ENCODE data around the gene CALML5. TPM values are rescaled to one million over a fixed set of nuclear protein-coding genes. Genes with fewer than 3 reads are reported as not detected.

The CALML5 gene
- total RNA-seq, 2 donors from 2014 or later = 0.46 to 10.5 TPM

DNA sequence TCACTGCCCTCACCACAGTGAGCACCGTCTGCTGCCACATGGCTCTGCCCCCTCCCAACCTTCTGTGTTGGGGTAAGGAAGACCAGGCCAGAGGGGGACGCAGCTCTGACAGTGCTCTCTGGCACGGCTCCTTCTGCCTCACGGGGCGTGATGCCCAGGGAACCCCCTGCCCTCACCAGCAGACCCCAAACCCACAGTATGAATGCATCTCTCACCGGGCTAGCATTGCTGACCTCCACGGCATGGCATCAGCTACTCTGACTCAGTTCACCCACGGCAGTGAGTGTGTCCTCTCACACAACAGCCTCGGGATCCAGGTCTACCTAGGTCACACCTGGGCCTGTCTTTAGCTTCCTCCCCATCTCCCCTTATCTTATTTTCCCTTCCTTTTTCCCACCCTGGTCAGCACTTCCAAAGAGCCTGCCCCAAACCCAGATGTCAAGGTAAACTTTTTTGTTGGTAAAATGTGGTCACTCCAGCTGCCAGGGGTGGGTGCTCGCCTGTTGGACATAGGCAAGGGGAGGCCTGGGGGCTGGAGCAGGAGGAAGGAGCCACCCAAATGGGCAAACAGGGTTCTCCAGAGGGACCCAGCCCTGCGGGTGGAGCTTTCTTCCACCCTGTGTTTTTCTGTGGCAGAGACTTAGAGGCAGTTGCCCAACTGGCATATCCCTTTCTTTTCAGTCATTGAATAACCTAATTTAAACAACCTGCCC lies 29.8 kb upstream of the CALML5 start:
- H3K27ac ChIP-seq = no peak overlapping the region

DNA sequence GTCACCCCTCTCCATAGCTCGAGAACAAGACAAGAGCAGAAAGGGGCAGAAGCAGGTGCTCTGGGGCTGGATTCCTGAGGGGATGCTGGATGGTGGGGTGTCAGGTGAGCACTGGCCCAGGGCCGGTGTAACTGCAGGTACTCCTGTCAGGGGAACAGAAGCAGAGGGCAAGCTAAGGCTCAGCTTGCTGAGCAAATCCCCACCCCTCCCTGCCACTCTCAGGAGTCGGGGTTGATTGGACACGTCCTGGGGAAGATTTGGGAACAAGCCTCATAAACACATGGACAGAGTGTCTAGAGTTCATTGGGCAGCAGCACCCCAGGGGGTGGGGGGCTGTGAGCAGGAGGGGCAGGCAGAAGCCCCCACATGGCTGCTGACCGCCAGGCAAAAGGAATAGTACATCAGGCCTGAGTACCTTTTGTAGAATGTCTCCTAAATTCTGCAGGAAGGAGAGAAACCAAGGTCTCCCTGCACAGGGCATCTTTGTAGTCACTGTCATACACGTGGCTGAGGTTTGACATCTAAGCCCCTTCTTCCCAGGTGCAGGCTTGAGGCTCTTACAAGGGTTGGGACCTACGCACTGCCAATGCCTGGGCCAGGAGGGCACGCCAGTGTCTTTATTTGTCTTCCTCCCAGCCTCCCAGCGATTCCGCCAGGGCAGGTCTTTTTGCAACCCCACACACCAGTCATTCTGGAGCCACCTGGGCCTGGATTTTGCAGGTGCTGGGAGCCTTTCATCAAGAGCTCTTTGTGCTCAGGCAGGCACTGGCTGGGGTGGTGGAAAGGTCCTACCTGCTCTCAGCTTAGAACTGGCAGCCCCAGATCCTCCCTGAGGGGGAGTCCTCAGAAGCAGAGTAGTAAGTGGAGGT lies 28.2 kb upstream of the CALML5 start:
- Histone ChIP-seq H3K27me3 (replicated peaks; ENCODE audit: insufficient read depth) (no peaks in the 10 kb centered on the region), H3K4me1 (replicated peaks) (no peaks in the 10 kb centered on the region), H3K9me3 (no peaks in the 10 kb centered on the region), H3K27ac (no peak overlapping the region), H3K4me3 (no peak overlapping the region), H3K36me3 (no peaks in the 10 kb centered on the region)
- 61% methylated on average over 10 of the region's 10 CpGs for WGBS
- intact Hi-C loops (cut with DNase I) = loop anchor here (5.0 kb wide), 1 partner anchor 95 kb away; no protein-coding TSS in a partner anchor
- no peak for TF ChIP-seq POLR2A (IDR thresholded peaks at IDR 0.05)
- TF ChIP-seq, protein P1, sequence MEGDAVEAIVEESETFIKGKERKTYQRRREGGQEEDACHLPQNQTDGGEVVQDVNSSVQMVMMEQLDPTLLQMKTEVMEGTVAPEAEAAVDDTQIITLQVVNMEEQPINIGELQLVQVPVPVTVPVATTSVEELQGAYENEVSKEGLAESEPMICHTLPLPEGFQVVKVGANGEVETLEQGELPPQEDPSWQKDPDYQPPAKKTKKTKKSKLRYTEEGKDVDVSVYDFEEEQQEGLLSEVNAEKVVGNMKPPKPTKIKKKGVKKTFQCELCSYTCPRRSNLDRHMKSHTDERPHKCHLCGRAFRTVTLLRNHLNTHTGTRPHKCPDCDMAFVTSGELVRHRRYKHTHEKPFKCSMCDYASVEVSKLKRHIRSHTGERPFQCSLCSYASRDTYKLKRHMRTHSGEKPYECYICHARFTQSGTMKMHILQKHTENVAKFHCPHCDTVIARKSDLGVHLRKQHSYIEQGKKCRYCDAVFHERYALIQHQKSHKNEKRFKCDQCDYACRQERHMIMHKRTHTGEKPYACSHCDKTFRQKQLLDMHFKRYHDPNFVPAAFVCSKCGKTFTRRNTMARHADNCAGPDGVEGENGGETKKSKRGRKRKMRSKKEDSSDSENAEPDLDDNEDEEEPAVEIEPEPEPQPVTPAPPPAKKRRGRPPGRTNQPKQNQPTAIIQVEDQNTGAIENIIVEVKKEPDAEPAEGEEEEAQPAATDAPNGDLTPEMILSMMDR (IDR thresholded peaks at IDR 0.05) = no peak
- no peak for TF ChIP-seq POLR2AphosphoS5 (IDR thresholded peaks at IDR 0.05)
- no peak for DNase-seq (ENCODE audit: low spot score)

More for the DNA sequence above, 29.8 kb upstream of the CALML5 start:
- intact Hi-C loops (cut with DNase I) = loop anchor here (5.0 kb wide), 1 partner anchor 93 kb away; no protein-coding TSS in a partner anchor
- DNase-seq (ENCODE audit: low spot score) = no peak
- H3K4me1 ChIP-seq (replicated peaks) = no peaks in the 10 kb centered on the region
- WGBS = 88% methylated on average over 11 of the region's 11 CpGs
- no peak overlapping the region for H3K4me3 ChIP-seq
- no peaks in the 10 kb centered on the region for H3K36me3 ChIP-seq
- H3K27me3 ChIP-seq (replicated peaks; ENCODE audit: insufficient read depth) = no peaks in the 10 kb centered on the region
- no peaks in the 10 kb centered on the region for H3K9me3 ChIP-seq
- TF ChIP-seq POLR2A (IDR thresholded peaks at IDR 0.05) (no peak), POLR2AphosphoS5 (IDR thresholded peaks at IDR 0.05) (no peak)
- TF ChIP-seq, protein P1 (IDR thresholded peaks at IDR 0.05) = no peak

DNA sequence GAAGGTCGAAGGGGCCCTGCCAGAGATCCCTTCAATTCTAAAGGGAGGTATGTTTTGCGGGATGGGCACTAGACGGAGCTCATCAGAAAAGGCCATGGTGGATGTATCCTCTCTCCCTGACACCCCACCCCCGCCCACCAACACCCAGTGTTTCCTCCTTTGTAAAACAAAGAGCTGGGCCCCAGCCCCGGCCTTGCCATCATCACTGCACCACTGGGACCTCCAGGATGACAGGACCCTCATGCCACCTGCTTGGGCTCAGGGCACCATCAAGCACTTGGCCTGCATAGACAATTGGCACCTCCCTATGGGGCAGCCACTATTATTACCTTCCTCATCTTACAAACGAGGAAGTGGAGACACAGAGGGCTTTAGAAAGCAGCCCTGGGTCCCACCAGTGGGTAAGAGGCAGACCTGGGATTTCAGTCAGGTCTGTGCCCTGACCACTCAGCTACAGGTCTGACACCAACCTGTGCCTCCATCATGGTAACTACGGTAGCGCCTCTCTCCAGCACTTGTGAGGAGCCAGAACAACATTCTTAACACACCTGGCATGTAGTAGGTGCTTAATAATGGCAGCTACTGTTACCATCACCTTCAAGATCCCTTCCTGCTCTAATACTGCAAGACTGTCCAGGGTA lies 27.4 kb upstream of the CALML5 start:
- WGBS = 84% methylated on average over 8 of the region's 8 CpGs
- Histone ChIP-seq H3K36me3 (no peaks in the 10 kb centered on the region), H3K4me3 (no peak overlapping the region), H3K4me1 (replicated peaks) (no peaks in the 10 kb centered on the region), H3K27ac (no peak overlapping the region), H3K27me3 (replicated peaks; ENCODE audit: insufficient read depth) (no peaks in the 10 kb centered on the region), H3K9me3 (no peaks in the 10 kb centered on the region)
- no peak for DNase-seq (ENCODE audit: low spot score)
- intact Hi-C loops (cut with DNase I) = loop anchor here (5.0 kb wide), 1 partner anchor 95 kb away; no protein-coding TSS in a partner anchor
- TF ChIP-seq, protein P1 (IDR thresholded peaks at IDR 0.05) = no peak
- TF ChIP-seq POLR2A (IDR thresholded peaks at IDR 0.05) (no peak), POLR2AphosphoS5 (IDR thresholded peaks at IDR 0.05) (no peak)

DNA sequence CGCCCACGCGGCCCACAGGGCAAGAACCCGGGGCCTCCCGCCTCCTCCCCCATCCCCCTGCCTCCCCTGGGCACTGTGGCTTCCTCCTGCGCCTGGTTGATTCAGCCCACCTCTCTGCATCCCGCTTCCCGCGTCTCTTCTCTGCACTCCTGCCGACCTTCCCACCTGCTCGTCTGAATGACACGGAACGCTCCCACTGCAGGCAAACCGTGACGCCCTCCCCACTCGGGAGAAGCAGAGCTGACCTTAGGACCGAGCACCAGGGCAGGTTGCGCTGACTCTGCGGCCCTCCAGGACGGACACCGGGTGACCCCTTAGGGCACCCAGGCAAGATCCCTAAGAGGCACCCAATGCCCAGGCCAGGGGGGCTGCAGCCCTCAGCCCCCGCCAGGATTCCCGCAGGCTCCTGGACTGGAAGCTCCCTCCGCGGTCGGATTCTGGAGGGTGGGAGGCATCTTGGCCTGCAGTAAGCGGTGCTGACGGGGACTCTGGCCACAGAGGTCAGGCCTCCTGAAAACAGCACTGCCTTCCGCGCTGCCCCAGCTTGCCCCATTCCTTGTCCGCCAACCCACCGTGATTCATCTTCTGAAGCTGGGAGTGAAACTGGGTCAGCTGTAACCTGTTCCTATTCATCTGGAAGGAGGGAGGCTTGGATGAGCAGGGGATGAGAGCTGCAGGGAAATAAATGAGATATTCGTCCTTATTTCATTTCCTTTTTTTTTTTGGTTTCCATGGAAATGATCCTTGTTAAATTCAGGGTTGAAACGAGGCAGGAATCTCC lies 26.4 kb upstream of the CALML5 start:
- Histone ChIP-seq H3K9me3 (no peaks in the 10 kb centered on the region), H3K27ac (no peak overlapping the region), H3K4me3 (no peak overlapping the region), H3K36me3 (no peaks in the 10 kb centered on the region), H3K4me1 (replicated peaks) (no peaks in the 10 kb centered on the region), H3K27me3 (replicated peaks; ENCODE audit: insufficient read depth) (no peaks in the 10 kb centered on the region)
- no peak for TF ChIP-seq POLR2A (IDR thresholded peaks at IDR 0.05)
- no peak for TF ChIP-seq POLR2AphosphoS5 (IDR thresholded peaks at IDR 0.05)
- TF ChIP-seq, protein P1 (IDR thresholded peaks at IDR 0.05) = no peak
- intact Hi-C loops (cut with DNase I) = loop anchor here (5.0 kb wide), 1 partner anchor 97 kb away; no protein-coding TSS in a partner anchor
- 51% methylated on average over 32 of the region's 34 CpGs for WGBS
- DNase-seq (ENCODE audit: low spot score) = no peak

Measured in prostate gland (tissue), 2 donors.